ENCODE measurements around the gene GRM1.

GRCh38 chr6:146047371-146047770, 18.5 kb downstream of the GRM1 start:
- TF ChIP-seq YY1 (IDR thresholded peaks at IDR 0.05; ENCODE audit: insufficient read depth, insufficient read length) (no peak), SUZ12 (IDR thresholded peaks at IDR 0.05; ENCODE audit: extremely low read depth, insufficient read depth, insufficient read length) (no peak), ZNF274 (IDR thresholded peaks at IDR 0.05; ENCODE audit: low read depth, low read length) (no peak)
